GM23338 (cell line): Measurements from ENCODE around the gene CEND1. TPM values are rescaled to one million over a fixed set of nuclear protein-coding genes. Genes with fewer than 3 reads are reported as not detected.

ENCODE experiments used
- ATAC-seq: fragments of 200-7000 bp; cut with Tn5 transposase; 3 replicates; pipeline ENCODE4 v1.9.1; 2020
- DNase-seq: peaks from one replicate; pipeline ENCODE4 v3.0.0-alpha.2; 2015; ENCODE audit warnings: low spot score
- H2AFZ ChIP-seq: fragments of 200-600 bp; sonication (generic); 2 replicates; pipeline ENCODE4 v1.8.0; 2016; ENCODE audit warnings: antibody characterized with exemption, mild to moderate bottlenecking, moderate library complexity
- H3F3A ChIP-seq: fragments of 200-600 bp; sonication (generic); replicated peaks from 2 replicates; pipeline ENCODE4 v1.8.0; 2017; ENCODE audit warnings: antibody characterized with exemption, mixed run types, low read depth
- H3K27ac ChIP-seq: fragments of 200-600 bp; sonication (generic); 2 replicates; pipeline ENCODE4 v1.6.1; 2016; ENCODE audit warnings: low read depth
- H3K27me3 ChIP-seq: fragments of 200-600 bp; sonication (generic); 2 replicates; pipeline ENCODE4 v1.8.0; 2016; ENCODE audit warnings: mild to moderate bottlenecking, mixed run types, moderate library complexity; ENCODE audit not compliant: insufficient read depth
- H3K36me3 ChIP-seq: fragments of 200-600 bp; sonication (generic); 2 replicates; pipeline ENCODE4 v1.8.0; 2016; ENCODE audit warnings: mild to moderate bottlenecking; ENCODE audit not compliant: insufficient read depth
- H3K4me1 ChIP-seq: fragments of 200-600 bp; sonication (generic); 2 replicates; pipeline ENCODE4 v1.8.0; 2016; ENCODE audit warnings: mild to moderate bottlenecking, moderate library complexity; ENCODE audit not compliant: insufficient read depth
- H3K4me2 ChIP-seq: fragments of 200-600 bp; sonication (generic); 2 replicates; pipeline ENCODE4 v1.7.1; 2017; ENCODE audit warnings: mixed run types
- H3K4me3 ChIP-seq: fragments of 200-600 bp; sonication (generic); 2 replicates; pipeline ENCODE4 v1.6.1; 2016; ENCODE audit warnings: mixed run types
- H3K79me2 ChIP-seq: fragments of 200-600 bp; sonication (generic); replicated peaks from 2 replicates; pipeline ENCODE4 v1.8.0; 2017; ENCODE audit warnings: mild to moderate bottlenecking; ENCODE audit not compliant: insufficient read depth
- H3K9me2 ChIP-seq: fragments of 200-600 bp; sonication (generic); 2 replicates; pipeline ENCODE4 v1.8.0; 2017; ENCODE audit not compliant: insufficient read depth
- H4K20me1 ChIP-seq: fragments of 200-600 bp; sonication (generic); replicated peaks from 2 replicates; pipeline ENCODE4 v1.8.0; 2017; ENCODE audit warnings: mild to moderate bottlenecking; ENCODE audit not compliant: insufficient read depth
- H3K27ac Mint-ChIP-seq: 2 replicates; pipeline ENCODE4 v1.8.0; 2020; ENCODE audit warnings: inconsistent platforms, mild to moderate bottlenecking, moderate library complexity, mixed read lengths
- H3K27me3 Mint-ChIP-seq: 3 replicates; pipeline ENCODE4 v1.8.0; 2022; ENCODE audit warnings: low read depth, mild to moderate bottlenecking, moderate library complexity, mixed read lengths, inconsistent platforms; ENCODE audit not compliant: insufficient read depth, poor library complexity
- H3K36me3 Mint-ChIP-seq: 3 replicates; pipeline ENCODE4 v1.8.0; 2021; ENCODE audit warnings: low read depth, mild to moderate bottlenecking, inconsistent platforms, moderate library complexity, mixed read lengths
- H3K4me1 Mint-ChIP-seq: 3 replicates; pipeline ENCODE4 v1.8.0; 2020; ENCODE audit warnings: mild to moderate bottlenecking, inconsistent platforms, mixed read lengths
- H3K4me3 Mint-ChIP-seq: 3 replicates; pipeline ENCODE4 v1.8.0; 2021; ENCODE audit warnings: moderate library complexity, mild to moderate bottlenecking, inconsistent platforms, mixed read lengths
- H3K9me3 Mint-ChIP-seq: 3 replicates; pipeline ENCODE4 v1.8.0; 2020; ENCODE audit warnings: moderate library complexity, mild to moderate bottlenecking, inconsistent platforms, mixed read lengths
- ETS1 ChIP-seq: IDR thresholded peaks from 2 replicates; pipeline ENCODE4 v1.6.1; 2016; ENCODE audit warnings: antibody characterized with exemption
- EZH2 ChIP-seq: fragments of 200-600 bp; sonication (generic); IDR thresholded peaks from one replicate; pipeline ENCODE4 v1.8.0; 2017; ENCODE audit warnings: antibody characterized with exemption, mild to moderate bottlenecking, low read depth; ENCODE audit not compliant: unreplicated experiment
- EZH2phosphoT487 ChIP-seq: fragments of 200-600 bp; sonication (generic); IDR thresholded peaks from one replicate; pipeline ENCODE4 v1.8.1; 2018; ENCODE audit warnings: antibody characterized with exemption; ENCODE audit not compliant: unreplicated experiment
- NANOG ChIP-seq: IDR thresholded peaks from 2 replicates; pipeline ENCODE4 v1.6.1; 2016; ENCODE audit warnings: antibody characterized with exemption, borderline replicate concordance
- STAT1 ChIP-seq: IDR thresholded peaks from one replicate; pipeline ENCODE4 v1.6.1; 2016; ENCODE audit warnings: antibody characterized with exemption; ENCODE audit not compliant: unreplicated experiment
- ZNF331 ChIP-seq: fragments of 250-450 bp; sonication (Bioruptor Pico); IDR thresholded peaks from 2 replicates; pipeline ENCODE4 v1.5.0; 2020; ENCODE audit warnings: low read depth, mild to moderate bottlenecking, moderate library complexity
- polyA plus RNA-seq: library from polyadenylated mRNA; unstranded; fragments of >200 nt; fragmentation: Nextera tagmentation; extraction: Ambion mirVana; gene quantifications from 2 replicates; pipeline ENCODE4 v1.2.1, GENCODE V29; 2016
- total RNA-seq: library from RNA; depleted of rRNA; stranded (reverse); fragments of >200 nt; shearing (Covaris generic); gene quantifications from 2 replicates; pipeline ENCODE4 v1.2.3, GENCODE V29; 2014

Gene CEND1
- total and polyA plus RNA-seq, 2 experiments from 2014 or later, result 4.8 to 5.5 TPM

DNA sequence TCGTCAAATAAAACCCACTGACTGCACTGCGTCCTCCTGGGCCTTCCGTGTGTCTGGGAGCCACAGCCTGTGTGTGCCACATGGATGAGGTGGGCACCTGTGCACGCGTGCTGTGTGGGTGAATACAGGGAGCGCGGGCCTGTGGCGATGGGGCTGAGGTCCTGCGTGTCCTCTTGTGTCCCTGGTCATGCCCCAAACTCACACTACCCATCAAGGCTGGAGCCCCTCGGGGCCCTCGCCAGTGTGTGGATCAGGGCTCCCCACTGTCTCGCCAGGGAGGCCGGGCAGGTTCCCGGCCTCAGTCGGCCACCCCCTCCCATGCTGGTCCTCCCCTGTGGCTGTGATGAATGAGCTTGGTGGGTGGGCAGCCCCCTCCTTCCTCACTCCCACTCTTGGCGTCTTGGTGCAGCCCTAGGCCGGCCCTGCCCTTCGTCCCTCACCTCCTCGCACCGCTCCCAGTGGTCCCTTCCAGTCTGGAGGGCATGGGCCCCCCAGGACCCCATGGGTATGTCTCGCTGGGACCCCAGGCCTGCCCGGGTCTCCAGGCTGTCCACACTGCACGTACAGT is 42.2 kb upstream of the CEND1 start:
- H2AFZ ChIP-seq, result no peak overlapping the region
- ATAC-seq (no peak), DNase-seq (no peak)
- H3K4me3 ChIP-seq, result peak overlapping the region; percentile 89
- TF ChIP-seq EZH2 (peak; percentile 24), ZNF331 (no peak)
- H3K4me1 Mint-ChIP-seq, result peaks cover 43% of the 10 kb centered on the region
- H3K9me3 Mint-ChIP-seq, result no peaks in the 10 kb centered on the region; the same call in 2 of the 3 replicates
- peaks cover 59% of the 10 kb centered on the region for H3K27me3 Mint-ChIP-seq
- H3K4me1 ChIP-seq, result peaks cover 34% of the 10 kb centered on the region
- H3K79me2 ChIP-seq, result 0 out of 2 replicates have a peak, but pooled peaks cover 5% of the 10 kb centered on the region
- H3K27ac Mint-ChIP-seq, result no peak overlapping the region
- no peaks in the 10 kb centered on the region for H3K36me3 Mint-ChIP-seq
- H3F3A ChIP-seq, result peaks cover 26% of the 10 kb centered on the region
- H3K27me3 ChIP-seq, result peaks cover 28% of the 10 kb centered on the region
- peaks cover 10% of the 10 kb centered on the region; the same call in 1 of the 2 replicates for H4K20me1 ChIP-seq
- peak overlapping the region; percentile 70 for H3K4me3 Mint-ChIP-seq
- H3K4me2 ChIP-seq, result peak overlapping the region; percentile 98
- H3K9me2 ChIP-seq, result no peaks in the 10 kb centered on the region
- no peaks in the 10 kb centered on the region for H3K36me3 ChIP-seq
- no peak overlapping the region for H3K27ac ChIP-seq

GRCh38 chr11:831118-831864 is 41.4 kb upstream of the CEND1 start:
- Mint-ChIP-seq H3K27me3 (peaks cover 62% of the 10 kb centered on the region), H3K9me3 (no peaks in the 10 kb centered on the region; the same call in 2 of the 3 replicates), H3K36me3 (no peaks in the 10 kb centered on the region), H3K4me3 (peak overlapping the region; percentile 70), H3K4me1 (peaks cover 43% of the 10 kb centered on the region), H3K27ac (no peak overlapping the region)
- ATAC-seq, result no peak
- H3K36me3 ChIP-seq, result no peaks in the 10 kb centered on the region
- H3K27ac ChIP-seq, result no peak overlapping the region
- DNase-seq, result no peak
- peaks cover 34% of the 10 kb centered on the region for H3K4me1 ChIP-seq
- 0 out of 2 replicates have a peak, but pooled peaks cover 5% of the 10 kb centered on the region for H3K79me2 ChIP-seq
- H3K9me2 ChIP-seq, result no peaks in the 10 kb centered on the region
- H2AFZ ChIP-seq, result no peak overlapping the region
- H3F3A ChIP-seq, result peaks cover 26% of the 10 kb centered on the region
- H3K4me2 ChIP-seq, result peak overlapping the region; percentile 98
- TF ChIP-seq EZH2phosphoT487, result no peak
- no peak for TF ChIP-seq NANOG
- TF ChIP-seq ETS1, result no peak
- TF ChIP-seq STAT1, result no peak
- H3K4me3 ChIP-seq, result peak overlapping the region; percentile 89
- peaks cover 9% of the 10 kb centered on the region; the same call in 1 of the 2 replicates for H4K20me1 ChIP-seq
- peaks cover 28% of the 10 kb centered on the region for H3K27me3 ChIP-seq
